SK-N-SH treated with all-trans-retinoic acid at 6 μM for 48 hours (cell line): Measurements from ENCODE around the gene SETD6.

Experiments
- ARNTL ChIP-seq: fragments of 450-650 bp; formaldehyde crosslinking; IDR thresholded peaks from 2 replicates; pipeline ENCODE4 v1.5.0; 2020; ENCODE audit warnings: low read depth, mild to moderate bottlenecking, moderate library complexity, borderline replicate concordance
- CSDC2 ChIP-seq: fragments of 250-450 bp; sonication (Bioruptor Pico); IDR thresholded peaks from 2 replicates; pipeline ENCODE4 v1.5.0; 2020; ENCODE audit warnings: mild to moderate bottlenecking, moderate library complexity
- GLIS3 ChIP-seq: fragments of 250-450 bp; sonication (Bioruptor Pico); IDR thresholded peaks from 2 replicates; pipeline ENCODE4 v1.5.0; 2020; ENCODE audit warnings: mild to moderate bottlenecking, moderate library complexity
- OSR1 ChIP-seq: fragments of 250-450 bp; sonication (Bioruptor Pico); IDR thresholded peaks from 2 replicates; pipeline ENCODE4 v1.8.0; 2022; ENCODE audit warnings: moderate library complexity, mild to moderate bottlenecking, inconsistent platforms
- PPARA ChIP-seq: fragments of 250-450 bp; sonication (Bioruptor Pico); IDR thresholded peaks from 2 replicates; pipeline ENCODE4 v1.5.0; 2020; ENCODE audit warnings: mild to moderate bottlenecking, borderline replicate concordance
- RARB ChIP-seq: fragments of 250-450 bp; sonication (Bioruptor Pico); IDR thresholded peaks from 2 replicates; pipeline ENCODE4 v1.8.0; 2021; ENCODE audit warnings: mild to moderate bottlenecking, moderate library complexity
- SNAI2 ChIP-seq: fragments of 250-450 bp; sonication (Bioruptor Pico); IDR thresholded peaks from 2 replicates; pipeline ENCODE4 v1.5.0; 2020; ENCODE audit warnings: mild to moderate bottlenecking, moderate library complexity
- ZFP30 ChIP-seq: fragments of 450-650 bp; formaldehyde crosslinking; IDR thresholded peaks from 2 replicates; pipeline ENCODE4 v1.5.0; 2022; ENCODE audit warnings: mild to moderate bottlenecking, moderate library complexity
- TF ChIP-seq, protein P1 (sequence below): fragments of 250-450 bp; sonication (Bioruptor Pico); IDR thresholded peaks from 2 replicates; pipeline ENCODE4 v1.8.0; 2021; ENCODE audit warnings: low read depth, mild to moderate bottlenecking, moderate library complexity, borderline replicate concordance
- TF ChIP-seq, protein P2 (sequence below): fragments of 250-450 bp; sonication (Bioruptor Pico); IDR thresholded peaks from 2 replicates; pipeline ENCODE4 v1.5.0; 2020; ENCODE audit warnings: mild to moderate bottlenecking, moderate library complexity
- TF ChIP-seq, protein P3 (sequence below): fragments of 250-450 bp; sonication (Bioruptor Pico); IDR thresholded peaks from 2 replicates; pipeline ENCODE4 v1.8.0; 2020; ENCODE audit warnings: mild to moderate bottlenecking, moderate library complexity, borderline replicate concordance
- TF ChIP-seq, protein P4 (sequence below): fragments of 250-450 bp; sonication (Bioruptor Pico); IDR thresholded peaks from 2 replicates; pipeline ENCODE4 v1.5.1; 2020; ENCODE audit warnings: low read depth, mild to moderate bottlenecking, moderate library complexity

DNA sequence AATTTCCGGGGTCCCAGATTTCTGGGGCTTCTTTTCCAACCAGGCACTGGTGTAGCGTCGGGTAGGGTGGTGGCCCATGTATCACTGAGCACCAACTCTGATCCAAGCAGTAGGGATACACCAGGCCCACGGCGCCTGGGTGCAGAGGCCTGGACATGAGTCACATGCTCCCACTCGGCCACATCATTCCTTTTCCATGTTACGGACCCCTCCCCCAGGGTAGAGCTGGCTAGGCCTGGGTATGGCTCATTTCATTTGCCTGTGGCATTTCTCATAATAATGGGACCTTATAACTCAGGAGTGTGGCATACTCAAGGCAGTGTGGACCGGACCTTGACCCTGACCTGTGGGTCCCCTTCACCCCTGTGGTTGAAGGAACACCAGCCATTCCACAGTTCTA is 33.4 kb upstream of the SETD6 start:
- TF ChIP-seq SNAI2 (no peak), ZFP30 (CRISPR knock-in tag) (no peak), RARB (no peak), OSR1 (CRISPR knock-in tag) (no peak), CSDC2 (CRISPR knock-in tag) (no peak), ARNTL (CRISPR knock-in tag) (no peak), GLIS3 (CRISPR knock-in tag) (no peak), PPARA (no peak)
- TF ChIP-seq, protein P1, sequence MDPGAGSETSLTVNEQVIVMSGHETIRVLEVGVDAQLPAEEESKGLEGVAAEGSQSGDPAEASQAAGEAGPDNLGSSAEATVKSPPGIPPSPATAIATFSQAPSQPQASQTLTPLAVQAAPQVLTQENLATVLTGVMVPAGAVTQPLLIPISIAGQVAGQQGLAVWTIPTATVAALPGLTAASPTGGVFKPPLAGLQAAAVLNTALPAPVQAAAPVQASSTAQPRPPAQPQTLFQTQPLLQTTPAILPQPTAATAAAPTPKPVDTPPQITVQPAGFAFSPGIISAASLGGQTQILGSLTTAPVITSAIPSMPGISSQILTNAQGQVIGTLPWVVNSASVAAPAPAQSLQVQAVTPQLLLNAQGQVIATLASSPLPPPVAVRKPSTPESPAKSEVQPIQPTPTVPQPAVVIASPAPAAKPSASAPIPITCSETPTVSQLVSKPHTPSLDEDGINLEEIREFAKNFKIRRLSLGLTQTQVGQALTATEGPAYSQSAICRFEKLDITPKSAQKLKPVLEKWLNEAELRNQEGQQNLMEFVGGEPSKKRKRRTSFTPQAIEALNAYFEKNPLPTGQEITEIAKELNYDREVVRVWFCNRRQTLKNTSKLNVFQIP (CRISPR knock-in tag): no peak
- TF ChIP-seq, protein P2, sequence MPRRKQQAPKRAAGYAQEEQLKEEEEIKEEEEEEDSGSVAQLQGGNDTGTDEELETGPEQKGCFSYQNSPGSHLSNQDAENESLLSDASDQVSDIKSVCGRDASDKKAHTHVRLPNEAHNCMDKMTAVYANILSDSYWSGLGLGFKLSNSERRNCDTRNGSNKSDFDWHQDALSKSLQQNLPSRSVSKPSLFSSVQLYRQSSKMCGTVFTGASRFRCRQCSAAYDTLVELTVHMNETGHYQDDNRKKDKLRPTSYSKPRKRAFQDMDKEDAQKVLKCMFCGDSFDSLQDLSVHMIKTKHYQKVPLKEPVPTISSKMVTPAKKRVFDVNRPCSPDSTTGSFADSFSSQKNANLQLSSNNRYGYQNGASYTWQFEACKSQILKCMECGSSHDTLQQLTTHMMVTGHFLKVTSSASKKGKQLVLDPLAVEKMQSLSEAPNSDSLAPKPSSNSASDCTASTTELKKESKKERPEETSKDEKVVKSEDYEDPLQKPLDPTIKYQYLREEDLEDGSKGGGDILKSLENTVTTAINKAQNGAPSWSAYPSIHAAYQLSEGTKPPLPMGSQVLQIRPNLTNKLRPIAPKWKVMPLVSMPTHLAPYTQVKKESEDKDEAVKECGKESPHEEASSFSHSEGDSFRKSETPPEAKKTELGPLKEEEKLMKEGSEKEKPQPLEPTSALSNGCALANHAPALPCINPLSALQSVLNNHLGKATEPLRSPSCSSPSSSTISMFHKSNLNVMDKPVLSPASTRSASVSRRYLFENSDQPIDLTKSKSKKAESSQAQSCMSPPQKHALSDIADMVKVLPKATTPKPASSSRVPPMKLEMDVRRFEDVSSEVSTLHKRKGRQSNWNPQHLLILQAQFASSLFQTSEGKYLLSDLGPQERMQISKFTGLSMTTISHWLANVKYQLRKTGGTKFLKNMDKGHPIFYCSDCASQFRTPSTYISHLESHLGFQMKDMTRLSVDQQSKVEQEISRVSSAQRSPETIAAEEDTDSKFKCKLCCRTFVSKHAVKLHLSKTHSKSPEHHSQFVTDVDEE (CRISPR knock-in tag): no peak
- TF ChIP-seq, protein P3, sequence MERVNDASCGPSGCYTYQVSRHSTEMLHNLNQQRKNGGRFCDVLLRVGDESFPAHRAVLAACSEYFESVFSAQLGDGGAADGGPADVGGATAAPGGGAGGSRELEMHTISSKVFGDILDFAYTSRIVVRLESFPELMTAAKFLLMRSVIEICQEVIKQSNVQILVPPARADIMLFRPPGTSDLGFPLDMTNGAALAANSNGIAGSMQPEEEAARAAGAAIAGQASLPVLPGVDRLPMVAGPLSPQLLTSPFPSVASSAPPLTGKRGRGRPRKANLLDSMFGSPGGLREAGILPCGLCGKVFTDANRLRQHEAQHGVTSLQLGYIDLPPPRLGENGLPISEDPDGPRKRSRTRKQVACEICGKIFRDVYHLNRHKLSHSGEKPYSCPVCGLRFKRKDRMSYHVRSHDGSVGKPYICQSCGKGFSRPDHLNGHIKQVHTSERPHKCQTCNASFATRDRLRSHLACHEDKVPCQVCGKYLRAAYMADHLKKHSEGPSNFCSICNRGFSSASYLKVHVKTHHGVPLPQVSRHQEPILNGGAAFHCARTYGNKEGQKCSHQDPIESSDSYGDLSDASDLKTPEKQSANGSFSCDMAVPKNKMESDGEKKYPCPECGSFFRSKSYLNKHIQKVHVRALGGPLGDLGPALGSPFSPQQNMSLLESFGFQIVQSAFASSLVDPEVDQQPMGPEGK: no peak
- TF ChIP-seq, protein P4, sequence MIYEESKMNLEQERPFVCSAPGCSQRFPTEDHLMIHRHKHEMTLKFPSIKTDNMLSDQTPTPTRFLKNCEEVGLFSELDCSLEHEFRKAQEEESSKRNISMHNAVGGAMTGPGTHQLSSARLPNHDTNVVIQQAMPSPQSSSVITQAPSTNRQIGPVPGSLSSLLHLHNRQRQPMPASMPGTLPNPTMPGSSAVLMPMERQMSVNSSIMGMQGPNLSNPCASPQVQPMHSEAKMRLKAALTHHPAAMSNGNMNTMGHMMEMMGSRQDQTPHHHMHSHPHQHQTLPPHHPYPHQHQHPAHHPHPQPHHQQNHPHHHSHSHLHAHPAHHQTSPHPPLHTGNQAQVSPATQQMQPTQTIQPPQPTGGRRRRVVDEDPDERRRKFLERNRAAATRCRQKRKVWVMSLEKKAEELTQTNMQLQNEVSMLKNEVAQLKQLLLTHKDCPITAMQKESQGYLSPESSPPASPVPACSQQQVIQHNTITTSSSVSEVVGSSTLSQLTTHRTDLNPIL (CRISPR knock-in tag): no peak
